ENCODE data around the gene FBXW10.
"Not testable (repeated sequence)": the region's sequence is repeated elsewhere in the genome, so short reads cannot be mapped to it uniquely, and the experiment has no call there.

The FBXW10 gene

GRCh38 chr17:18722612-18723011 lies 21.2 kb upstream of the FBXW10 start:
- not testable (repeated sequence) for H3K27me3 ChIP-seq (replicated peaks; ENCODE audit: control insufficient read depth, insufficient read depth, low read length, poor library complexity, severe bottlenecking); H3K9me3 ChIP-seq (ENCODE audit: control insufficient read depth, low read length); H3K4me3 ChIP-seq (ENCODE audit: insufficient read depth, low read depth, low read length, poor library complexity, severe bottlenecking); DNase-seq; H3K36me3 ChIP-seq (ENCODE audit: control insufficient read depth, insufficient read depth, low read length); H3K27ac ChIP-seq (ENCODE audit: insufficient read depth, low read length, poor library complexity, severe bottlenecking); H3K4me1 ChIP-seq (ENCODE audit: control insufficient read depth, insufficient read depth, low read length, poor library complexity, severe bottlenecking)

- H3K4me3 ChIP-seq (ENCODE audit: insufficient read depth, low read depth, low read length, poor library complexity, severe bottlenecking); H3K27me3 ChIP-seq (replicated peaks; ENCODE audit: control insufficient read depth, insufficient read depth, low read length, poor library complexity, severe bottlenecking); H3K9me3 ChIP-seq (ENCODE audit: control insufficient read depth, low read length); H3K27ac ChIP-seq (ENCODE audit: insufficient read depth, low read length, poor library complexity, severe bottlenecking); H3K4me1 ChIP-seq (ENCODE audit: control insufficient read depth, insufficient read depth, low read length, poor library complexity, severe bottlenecking); H3K36me3 ChIP-seq (ENCODE audit: control insufficient read depth, insufficient read depth, low read length); DNase-seq: not testable (repeated sequence)
Measured at GRCh38 chr17:18723509-18723908, 20.3 kb upstream of the FBXW10 start.

GRCh38 chr17:18732438-18732837 lies 11.4 kb upstream of the FBXW10 start:
- not testable (repeated sequence) for H3K9me3 ChIP-seq (ENCODE audit: control insufficient read depth, low read length); H3K27me3 ChIP-seq (replicated peaks; ENCODE audit: control insufficient read depth, insufficient read depth, low read length, poor library complexity, severe bottlenecking); H3K4me3 ChIP-seq (ENCODE audit: insufficient read depth, low read depth, low read length, poor library complexity, severe bottlenecking); H3K4me1 ChIP-seq (ENCODE audit: control insufficient read depth, insufficient read depth, low read length, poor library complexity, severe bottlenecking); H3K36me3 ChIP-seq (ENCODE audit: control insufficient read depth, insufficient read depth, low read length); H3K27ac ChIP-seq (ENCODE audit: insufficient read depth, low read length, poor library complexity, severe bottlenecking); DNase-seq

- H3K27me3 ChIP-seq (replicated peaks; ENCODE audit: control insufficient read depth, insufficient read depth, low read length, poor library complexity, severe bottlenecking); H3K36me3 ChIP-seq (ENCODE audit: control insufficient read depth, insufficient read depth, low read length); H3K9me3 ChIP-seq (ENCODE audit: control insufficient read depth, low read length); H3K4me3 ChIP-seq (ENCODE audit: insufficient read depth, low read depth, low read length, poor library complexity, severe bottlenecking); H3K4me1 ChIP-seq (ENCODE audit: control insufficient read depth, insufficient read depth, low read length, poor library complexity, severe bottlenecking); H3K27ac ChIP-seq (ENCODE audit: insufficient read depth, low read length, poor library complexity, severe bottlenecking); DNase-seq: not testable (repeated sequence)
Measured at GRCh38 chr17:18733350-18733749, 10.5 kb upstream of the FBXW10 start.

GRCh38 chr17:18739616-18740391 lies 4.0 kb upstream of the FBXW10 start:
- H3K27me3 ChIP-seq (replicated peaks; ENCODE audit: control insufficient read depth, insufficient read depth, low read length, poor library complexity, severe bottlenecking); H3K4me1 ChIP-seq (ENCODE audit: control insufficient read depth, insufficient read depth, low read length, poor library complexity, severe bottlenecking); DNase-seq; H3K4me3 ChIP-seq (ENCODE audit: insufficient read depth, low read depth, low read length, poor library complexity, severe bottlenecking); H3K9me3 ChIP-seq (ENCODE audit: control insufficient read depth, low read length); H3K27ac ChIP-seq (ENCODE audit: insufficient read depth, low read length, poor library complexity, severe bottlenecking); H3K36me3 ChIP-seq (ENCODE audit: control insufficient read depth, insufficient read depth, low read length): not testable (repeated sequence)

- H3K27me3 ChIP-seq (replicated peaks; ENCODE audit: control insufficient read depth, insufficient read depth, low read length, poor library complexity, severe bottlenecking); H3K4me1 ChIP-seq (ENCODE audit: control insufficient read depth, insufficient read depth, low read length, poor library complexity, severe bottlenecking); H3K27ac ChIP-seq (ENCODE audit: insufficient read depth, low read length, poor library complexity, severe bottlenecking); DNase-seq; H3K9me3 ChIP-seq (ENCODE audit: control insufficient read depth, low read length); H3K4me3 ChIP-seq (ENCODE audit: insufficient read depth, low read depth, low read length, poor library complexity, severe bottlenecking); H3K36me3 ChIP-seq (ENCODE audit: control insufficient read depth, insufficient read depth, low read length): not testable (repeated sequence)
Measured at GRCh38 chr17:18741228-18741627, 2.6 kb upstream of the FBXW10 start.

GRCh38 chr17:18744726-18745125 lies 872 bp downstream of the FBXW10 start:
- not testable (repeated sequence) for H3K4me3 ChIP-seq (ENCODE audit: insufficient read depth, low read depth, low read length, poor library complexity, severe bottlenecking); H3K27me3 ChIP-seq (replicated peaks; ENCODE audit: control insufficient read depth, insufficient read depth, low read length, poor library complexity, severe bottlenecking); H3K27ac ChIP-seq (ENCODE audit: insufficient read depth, low read length, poor library complexity, severe bottlenecking); H3K36me3 ChIP-seq (ENCODE audit: control insufficient read depth, insufficient read depth, low read length); DNase-seq; H3K9me3 ChIP-seq (ENCODE audit: control insufficient read depth, low read length); H3K4me1 ChIP-seq (ENCODE audit: control insufficient read depth, insufficient read depth, low read length, poor library complexity, severe bottlenecking)

- H3K27ac ChIP-seq (ENCODE audit: insufficient read depth, low read length, poor library complexity, severe bottlenecking); H3K9me3 ChIP-seq (ENCODE audit: control insufficient read depth, low read length); H3K27me3 ChIP-seq (replicated peaks; ENCODE audit: control insufficient read depth, insufficient read depth, low read length, poor library complexity, severe bottlenecking); H3K36me3 ChIP-seq (ENCODE audit: control insufficient read depth, insufficient read depth, low read length); H3K4me3 ChIP-seq (ENCODE audit: insufficient read depth, low read depth, low read length, poor library complexity, severe bottlenecking); DNase-seq; H3K4me1 ChIP-seq (ENCODE audit: control insufficient read depth, insufficient read depth, low read length, poor library complexity, severe bottlenecking): not testable (repeated sequence)
Measured at GRCh38 chr17:18746551-18746950, 2.7 kb downstream of the FBXW10 start.

GRCh38 chr17:18747501-18747900 lies 3.6 kb downstream of the FBXW10 start:
- H3K9me3 ChIP-seq (ENCODE audit: control insufficient read depth, low read length); H3K36me3 ChIP-seq (ENCODE audit: control insufficient read depth, insufficient read depth, low read length); H3K27ac ChIP-seq (ENCODE audit: insufficient read depth, low read length, poor library complexity, severe bottlenecking); H3K4me3 ChIP-seq (ENCODE audit: insufficient read depth, low read depth, low read length, poor library complexity, severe bottlenecking); H3K4me1 ChIP-seq (ENCODE audit: control insufficient read depth, insufficient read depth, low read length, poor library complexity, severe bottlenecking); H3K27me3 ChIP-seq (replicated peaks; ENCODE audit: control insufficient read depth, insufficient read depth, low read length, poor library complexity, severe bottlenecking); DNase-seq: not testable (repeated sequence)

- not testable (repeated sequence) for H3K4me1 ChIP-seq (ENCODE audit: control insufficient read depth, insufficient read depth, low read length, poor library complexity, severe bottlenecking); DNase-seq; H3K27me3 ChIP-seq (replicated peaks; ENCODE audit: control insufficient read depth, insufficient read depth, low read length, poor library complexity, severe bottlenecking)
Measured at GRCh38 chr17:18750242-18750641, 6.4 kb downstream of the FBXW10 start.

More at GRCh38 chr17:18750242-18750641, 6.4 kb downstream of the FBXW10 start:
- not testable (repeated sequence) for H3K36me3 ChIP-seq (ENCODE audit: control insufficient read depth, insufficient read depth, low read length); H3K9me3 ChIP-seq (ENCODE audit: control insufficient read depth, low read length); H3K27ac ChIP-seq (ENCODE audit: insufficient read depth, low read length, poor library complexity, severe bottlenecking); H3K4me3 ChIP-seq (ENCODE audit: insufficient read depth, low read depth, low read length, poor library complexity, severe bottlenecking)

All from effector memory CD4-positive, alpha-beta T cell (primary cell).